GM12878 (cell line): Measurements from ENCODE around the gene TPCN1. TPM values are rescaled to one million over a fixed set of nuclear protein-coding genes. Genes with fewer than 3 reads are reported as not detected.

Source experiments
- ATAC-seq: fragments of 200-7000 bp; cut with Tn5 transposase; 3 replicates; pipeline ENCODE4 v1.9.1; 2020; ENCODE audit warnings: mild to moderate bottlenecking, moderate library complexity
- BruUV-seq: library from RNA; stranded (reverse); fragments of 400-500 nt; replicated peaks from 2 replicates; lab custom pipeline; 2021; lab: Mats Ljungman, UMichigan
- CTCF ChIA-PET: fragments of 300-600 bp; sonication (Branson Sonifier 250); formaldehyde crosslinking; extraction: SDS; loops from one replicate; lab custom pipeline; 2021; ENCODE audit warnings: inconsistent platforms; lab: Yijun Ruan, JAX
- POLR2A ChIA-PET: fragments of 350-600 bp; formaldehyde crosslinking; extraction: SDS; loops from one replicate; lab custom pipeline; 2021; ENCODE audit warnings: inconsistent platforms; lab: Charles Lee
- RAD21 ChIA-PET: fragments of 300-600 bp; sonication (Branson Sonifier 250); formaldehyde crosslinking; loops from one replicate; lab custom pipeline; 2023; ENCODE audit warnings: antibody characterized with exemption; ENCODE audit not compliant: unreplicated experiment; lab: Charles Lee
- SMC1A ChIA-PET: fragments of 300-600 bp; sonication (Branson Sonifier 250); formaldehyde crosslinking; loops from one replicate; lab custom pipeline; 2023; ENCODE audit not compliant: unreplicated experiment, uncharacterized antibody; lab: Charles Lee
- DNase-seq: peaks from one replicate; pipeline ENCODE4 v3.0.0-alpha.2; 2011; ENCODE audit warnings: low read depth, low spot score
- FAIRE-seq: peaks from 3 replicates; lab custom pipeline; 2011; peaks lifted over from hg19 to GRCh38; lab: Jason Lieb, UNC
- H2AFZ ChIP-seq: 2 replicates; pipeline ENCODE4 v1.6.0; 2011; ENCODE audit warnings: low read depth, low read length, control low read depth; ENCODE audit not compliant: control insufficient read depth
- H3K27ac ChIP-seq: 2 replicates; pipeline ENCODE4 v1.5.1; 2011; ENCODE audit warnings: control low read depth; ENCODE audit not compliant: control insufficient read depth, insufficient read depth
- H3K27me3 ChIP-seq, 2 experiments: replicated peaks in 1 of 2; 2 replicates each; pipeline versions ENCODE4 v1.6.0 to v1.6.1; 2011; ENCODE audit warnings: low read length in 1 of 2; ENCODE audit not compliant: control insufficient read depth in 2 of 2, insufficient read depth in 2 of 2
- H3K36me3 ChIP-seq, 2 experiments: 2 replicates each; pipeline ENCODE4 v1.5.1; 2011; ENCODE audit warnings: low read length in 1 of 2; ENCODE audit not compliant: control insufficient read depth in 2 of 2, insufficient read depth in 2 of 2
- H3K4me1 ChIP-seq: 2 replicates; pipeline ENCODE4 v1.6.1; 2011; ENCODE audit warnings: mild to moderate bottlenecking, low read length, moderate library complexity, mixed read lengths; ENCODE audit not compliant: control insufficient read depth, insufficient read depth
- H3K4me2 ChIP-seq: 2 replicates; pipeline ENCODE4 v1.6.0; 2011; ENCODE audit warnings: control low read depth; ENCODE audit not compliant: control insufficient read depth, insufficient read depth
- H3K4me3 ChIP-seq: fragments of 200-600 bp; sonication (generic); 2 replicates; pipeline ENCODE4 v1.5.1; 2016
- H3K79me2 ChIP-seq: 2 replicates; pipeline ENCODE4 v1.6.0; 2011; ENCODE audit warnings: low read length; ENCODE audit not compliant: control insufficient read depth, insufficient read depth
- H3K9ac ChIP-seq: 2 replicates; pipeline ENCODE4 v1.8.0; 2011; ENCODE audit warnings: low read length, control low read depth, mixed read lengths; ENCODE audit not compliant: control insufficient read depth, insufficient read depth
- H3K9me3 ChIP-seq: replicated peaks from 3 replicates; pipeline ENCODE4 v1.5.1; 2011; ENCODE audit warnings: mild to moderate bottlenecking, low read length; ENCODE audit not compliant: control insufficient read depth, insufficient read depth
- H4K20me1 ChIP-seq: 2 replicates; pipeline ENCODE4 v1.6.0; 2011; ENCODE audit not compliant: control insufficient read depth, insufficient read depth
- ATF7 ChIP-seq: fragments of 450-650 bp; IDR thresholded peaks from 2 replicates; pipeline ENCODE4 v1.6.1; 2016; ENCODE audit warnings: low read depth, mild to moderate bottlenecking
- E2F8 ChIP-seq: fragments of 450-650 bp; IDR thresholded peaks from 2 replicates; pipeline ENCODE4 v1.6.1; 2018; ENCODE audit warnings: mild to moderate bottlenecking, low read depth, moderate library complexity; ENCODE audit not compliant: partially characterized antibody
- EP300 ChIP-seq, 2 experiments: fragments of 150-350 bp in 1 of 2; IDR thresholded peaks; 2 replicates each; pipeline ENCODE4 v1.6.1; 2011 to 2012; ENCODE audit warnings: low read depth in 2 of 2, low read length in 2 of 2, borderline replicate concordance in 1 of 2, improper control_type of control experiment in 1 of 2, inconsistent platforms in 1 of 2; ENCODE audit not compliant: control insufficient read depth in 1 of 2
- LARP7 ChIP-seq: fragments of 450-650 bp; IDR thresholded peaks from 2 replicates; pipeline ENCODE4 v1.6.1; 2017; ENCODE audit warnings: mild to moderate bottlenecking
- SUZ12 ChIP-seq: fragments of 200-600 bp; sonication (generic); IDR thresholded peaks from one replicate; pipeline ENCODE4 v1.6.1; 2018; ENCODE audit warnings: antibody characterized with exemption, mild to moderate bottlenecking; ENCODE audit not compliant: unreplicated experiment
- ZBTB4 ChIP-seq: fragments of 450-650 bp; formaldehyde crosslinking; IDR thresholded peaks from 2 replicates; pipeline ENCODE4 v1.4.0; 2022; ENCODE audit warnings: mild to moderate bottlenecking, moderate library complexity
- ZNF217 ChIP-seq: fragments of 450-650 bp; IDR thresholded peaks from 2 replicates; pipeline ENCODE4 v1.6.1; 2017; ENCODE audit warnings: antibody characterized with exemption, mild to moderate bottlenecking
- WGBS: methylation state at CpG from one replicate; pipeline ENCODE4 v1.1.6; 2016; ENCODE audit warnings: low lambda C conversion rate; ENCODE audit not compliant: insufficient replicate concordance, insufficient coverage; ENCODE audit errors: missing lambda C conversion rate; 5-methylcytosine and 5-hydroxymethylcytosine counted together
- in situ Hi-C: fragments of 300-500 bp; cut with MboI; formaldehyde crosslinking; loops from 9 replicates; pipeline ENCODE4 v1.14.3; 2018; ENCODE audit warnings: mixed read lengths
- intact Hi-C: fragments of 100-400 bp; cut with micrococcal nuclease; formaldehyde crosslinking; loops from one replicate; pipeline ENCODE4 v1.14.2; 2022; ENCODE audit not compliant: unreplicated experiment
- polyA plus RNA-seq, 11 experiments: library from polyadenylated mRNA; depleted of rRNA in 4 of 11; unstranded in 6 of 11; stranded (reverse) in 5 of 11; fragments of >200 nt; fragmentation: Nextera tagmentation in 4 of 11; fragmentation: Illumina TruSeq in 1 of 11; extraction: Ambion mirVana in 4 of 11; extraction: Trizol in 1 of 11; gene quantifications; 1 replicate in 1 of 11; 2 replicates in 10 of 11; pipeline versions ENCODE4 v1.2.1 to v1.2.3, GENCODE V29; 2011 to 2016; ENCODE audit warnings: inconsistent platforms in 2 of 11, missing spikeins in 2 of 11, low read depth in 1 of 11
- total RNA-seq, 4 experiments: library from RNA; depleted of rRNA in 3 of 4; stranded (reverse); fragments of >200 nt in 3 of 4; fragmentation: Illumina TruSeq in 1 of 4; extraction: Trizol in 1 of 4; gene quantifications; 2 replicates each; pipeline versions ENCODE4 v1.2.1 to v1.2.3, GENCODE V29; 2013 to 2021
- TF ChIP-seq, protein P1 (sequence below): fragments of 450-650 bp; IDR thresholded peaks from 2 replicates; pipeline ENCODE4 v1.6.1; 2017; ENCODE audit warnings: low read depth, mild to moderate bottlenecking, moderate library complexity
- TF ChIP-seq, protein P2 (sequence below): IDR thresholded peaks from 2 replicates; pipeline ENCODE4 v1.6.1; 2012; ENCODE audit warnings: low read depth, low read length, improper control_type of control experiment

Gene TPCN1
- total and polyA plus RNA-seq, 10 of the 15 experiments (the other 5 are each of a cell fraction or from before 2014, with no cell fraction given) = 0.79 to 30.9 (median 19.4) TPM

- peaks cover 33% of the 10 kb centered on the region for H3K79me2 ChIP-seq
- no peaks in the 10 kb centered on the region for H4K20me1 ChIP-seq
- no peak overlapping the region for H2AFZ ChIP-seq
- intact Hi-C loops (no loop called here), in situ Hi-C loops (loop anchor here (25.0 kb wide), 1 partner anchor 1788 kb away; no protein-coding TSS in a partner anchor)
- TF ChIP-seq, protein P1, sequence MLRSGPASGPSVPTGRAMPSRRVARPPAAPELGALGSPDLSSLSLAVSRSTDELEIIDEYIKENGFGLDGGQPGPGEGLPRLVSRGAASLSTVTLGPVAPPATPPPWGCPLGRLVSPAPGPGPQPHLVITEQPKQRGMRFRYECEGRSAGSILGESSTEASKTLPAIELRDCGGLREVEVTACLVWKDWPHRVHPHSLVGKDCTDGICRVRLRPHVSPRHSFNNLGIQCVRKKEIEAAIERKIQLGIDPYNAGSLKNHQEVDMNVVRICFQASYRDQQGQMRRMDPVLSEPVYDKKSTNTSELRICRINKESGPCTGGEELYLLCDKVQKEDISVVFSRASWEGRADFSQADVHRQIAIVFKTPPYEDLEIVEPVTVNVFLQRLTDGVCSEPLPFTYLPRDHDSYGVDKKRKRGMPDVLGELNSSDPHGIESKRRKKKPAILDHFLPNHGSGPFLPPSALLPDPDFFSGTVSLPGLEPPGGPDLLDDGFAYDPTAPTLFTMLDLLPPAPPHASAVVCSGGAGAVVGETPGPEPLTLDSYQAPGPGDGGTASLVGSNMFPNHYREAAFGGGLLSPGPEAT = no peak
- TF ChIP-seq, protein P2, sequence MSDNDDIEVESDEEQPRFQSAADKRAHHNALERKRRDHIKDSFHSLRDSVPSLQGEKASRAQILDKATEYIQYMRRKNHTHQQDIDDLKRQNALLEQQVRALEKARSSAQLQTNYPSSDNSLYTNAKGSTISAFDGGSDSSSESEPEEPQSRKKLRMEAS = no peak
- TF ChIP-seq LARP7 (no peak), ZBTB4 (CRISPR knock-in tag) (no peak), ATF7 (no peak), ZNF217 (no peak), SUZ12 (no peak), E2F8 (no peak), EP300 (IDR thresholded peaks at IDR 0.05; ENCODE audit: borderline replicate concordance in 1 of 2, control insufficient read depth in 1 of 2, low read depth in 2 of 2, low read length in 2 of 2) (no peak)
- no peak overlapping the region for H3K4me3 ChIP-seq
- H3K4me1 ChIP-seq = peaks cover 36% of the 10 kb centered on the region
- RAD21 ChIA-PET = interaction anchor here (1.5 to 4.3 kb wide), 3 partner anchors 21 to 198 kb away, joined by 4 to 33 read pairs (median 4); partner anchors contain the start of gene SDSL
- DNase-seq = no peak
- no peaks in the 10 kb centered on the region for H3K9me3 ChIP-seq
- POLR2A ChIA-PET = interaction anchor here (1.0 to 6.7 kb wide), 4 partner anchors 7 to 110 kb away, joined by 3 to 108 read pairs (median 40); partner anchors contain the start of gene SLC8B1
- BruUV-seq = no TSS peak
- FAIRE-seq = no peak
- H3K36me3 ChIP-seq = peaks cover 2 to 11% of the 10 kb centered on the region in 2 experiments; a peak in 2 of 4 replicates
- no peak for ATAC-seq
- H3K9ac ChIP-seq = no peak overlapping the region
- no peaks in the 10 kb centered on the region for H3K27me3 ChIP-seq
- H3K27ac ChIP-seq = no peak overlapping the region; the same call in 1 of the 2 replicates
- CTCF ChIA-PET = interaction anchor here (1.0 to 2.5 kb wide), 6 partner anchors 14 to 40 kb away, joined by 3 to 11 read pairs (median 4); no protein-coding TSS in a partner anchor
- SMC1A ChIA-PET = interaction anchor here (0.6 to 15.7 kb wide), 9 partner anchors 10 to 167 kb away, joined by 3 to 237 read pairs (median 4); no protein-coding TSS in a partner anchor
- WGBS = 95% methylated on average over 4 of the region's 4 CpGs
- no peak overlapping the region for H3K4me2 ChIP-seq
These were observed 3.7 kb downstream of the TPCN1 start for GRCh38 chr12:113224955-113225354.
